Measurements from ENCODE around the gene RBM4.
"Not testable (repeated sequence)": the region's sequence is repeated elsewhere in the genome, so short reads cannot be mapped to it uniquely, and the experiment has no call there.

Gene RBM4

DNA sequence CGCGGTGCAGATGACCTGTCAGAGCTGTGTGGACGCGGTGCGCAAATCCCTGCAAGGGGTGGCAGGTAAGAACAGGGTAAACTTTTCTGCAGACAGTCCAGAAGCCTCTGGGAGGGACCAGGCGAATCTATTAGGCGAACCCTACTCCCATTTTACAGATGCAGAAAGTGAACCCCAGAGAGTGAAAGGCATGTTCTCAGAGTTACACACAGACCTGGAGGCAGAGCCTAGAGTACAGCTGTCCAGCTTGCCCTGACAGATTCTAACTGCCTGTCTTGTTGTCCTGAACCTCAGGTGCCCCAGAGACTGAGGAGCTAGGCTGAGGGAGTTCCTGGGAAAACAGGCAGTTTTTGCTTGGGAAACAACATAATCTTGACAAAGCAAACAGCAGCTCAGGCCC, 44.9 kb upstream of the RBM4 start:
- DNase-seq (ENCODE audit: low spot score), result no peak
- TF ChIP-seq, protein P1, sequence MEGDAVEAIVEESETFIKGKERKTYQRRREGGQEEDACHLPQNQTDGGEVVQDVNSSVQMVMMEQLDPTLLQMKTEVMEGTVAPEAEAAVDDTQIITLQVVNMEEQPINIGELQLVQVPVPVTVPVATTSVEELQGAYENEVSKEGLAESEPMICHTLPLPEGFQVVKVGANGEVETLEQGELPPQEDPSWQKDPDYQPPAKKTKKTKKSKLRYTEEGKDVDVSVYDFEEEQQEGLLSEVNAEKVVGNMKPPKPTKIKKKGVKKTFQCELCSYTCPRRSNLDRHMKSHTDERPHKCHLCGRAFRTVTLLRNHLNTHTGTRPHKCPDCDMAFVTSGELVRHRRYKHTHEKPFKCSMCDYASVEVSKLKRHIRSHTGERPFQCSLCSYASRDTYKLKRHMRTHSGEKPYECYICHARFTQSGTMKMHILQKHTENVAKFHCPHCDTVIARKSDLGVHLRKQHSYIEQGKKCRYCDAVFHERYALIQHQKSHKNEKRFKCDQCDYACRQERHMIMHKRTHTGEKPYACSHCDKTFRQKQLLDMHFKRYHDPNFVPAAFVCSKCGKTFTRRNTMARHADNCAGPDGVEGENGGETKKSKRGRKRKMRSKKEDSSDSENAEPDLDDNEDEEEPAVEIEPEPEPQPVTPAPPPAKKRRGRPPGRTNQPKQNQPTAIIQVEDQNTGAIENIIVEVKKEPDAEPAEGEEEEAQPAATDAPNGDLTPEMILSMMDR (IDR thresholded peaks at IDR 0.05), result no peak
- Histone ChIP-seq H3K27ac (peak overlapping the region; percentile 79 to 91), H3K4me3 (peak overlapping the region; percentile 81)

DNA sequence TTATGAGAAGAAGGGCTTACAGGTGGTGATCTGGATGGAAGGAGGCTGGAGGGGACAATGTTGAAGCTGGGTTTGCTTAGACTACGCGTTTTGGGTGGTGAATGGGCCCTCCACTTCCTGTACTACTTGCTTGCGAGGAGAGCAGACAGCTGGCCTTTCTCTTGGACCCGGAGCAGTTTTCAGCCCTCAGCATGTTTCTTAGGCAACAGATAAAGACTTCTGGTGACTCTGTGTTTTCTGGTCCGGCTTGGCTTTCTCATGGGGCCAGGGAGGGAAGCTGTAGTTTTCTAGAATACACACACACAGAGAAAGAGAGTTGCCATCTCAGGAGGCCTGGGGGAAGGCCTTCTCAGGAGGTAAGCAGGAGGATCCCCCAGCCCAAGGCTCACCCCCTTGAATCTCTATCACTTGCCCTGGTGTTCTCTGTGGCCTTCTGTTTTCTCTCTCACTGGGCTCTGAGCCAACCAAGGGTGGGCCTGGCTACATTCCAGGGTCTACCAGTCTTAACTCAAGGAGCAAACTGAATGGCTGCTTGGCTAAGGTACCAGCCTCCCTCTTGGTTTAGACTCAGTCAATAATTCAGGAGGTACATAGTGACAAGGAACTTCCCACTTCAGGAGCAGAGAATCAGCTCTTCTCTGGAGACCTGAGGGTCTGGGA, 43.1 kb upstream of the RBM4 start:
- H3K27ac ChIP-seq, result peak overlapping the region; percentile 57 to 80
- H3K4me3 ChIP-seq, result peak overlapping the region; percentile 5
- no peak for DNase-seq (ENCODE audit: low spot score)
- TF ChIP-seq, protein P1 (IDR thresholded peaks at IDR 0.05), result no peak

DNA sequence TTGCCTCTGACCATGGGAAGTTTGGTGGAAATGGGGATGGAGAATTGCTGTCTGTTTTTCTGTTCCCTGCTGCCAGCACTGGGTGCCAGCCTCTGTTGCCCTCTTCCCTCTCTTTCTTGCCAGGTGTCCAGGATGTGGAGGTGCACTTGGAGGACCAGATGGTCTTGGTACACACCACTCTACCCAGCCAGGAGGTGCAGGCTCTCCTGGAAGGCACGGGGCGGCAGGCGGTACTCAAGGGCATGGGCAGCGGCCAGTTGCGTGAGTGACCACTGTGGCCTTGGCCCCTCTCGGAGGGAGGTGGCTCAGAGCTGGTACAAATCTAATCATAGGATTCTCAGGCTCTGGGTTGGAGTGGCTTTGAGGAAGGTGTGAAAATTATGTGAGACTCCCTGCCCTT, 39.5 kb upstream of the RBM4 start:
- no peak overlapping the region for H3K4me3 ChIP-seq
- TF ChIP-seq, protein P1 (IDR thresholded peaks at IDR 0.05), result no peak
- DNase-seq (ENCODE audit: low spot score), result no peak
- H3K27ac ChIP-seq, result no peak overlapping the region

DNA sequence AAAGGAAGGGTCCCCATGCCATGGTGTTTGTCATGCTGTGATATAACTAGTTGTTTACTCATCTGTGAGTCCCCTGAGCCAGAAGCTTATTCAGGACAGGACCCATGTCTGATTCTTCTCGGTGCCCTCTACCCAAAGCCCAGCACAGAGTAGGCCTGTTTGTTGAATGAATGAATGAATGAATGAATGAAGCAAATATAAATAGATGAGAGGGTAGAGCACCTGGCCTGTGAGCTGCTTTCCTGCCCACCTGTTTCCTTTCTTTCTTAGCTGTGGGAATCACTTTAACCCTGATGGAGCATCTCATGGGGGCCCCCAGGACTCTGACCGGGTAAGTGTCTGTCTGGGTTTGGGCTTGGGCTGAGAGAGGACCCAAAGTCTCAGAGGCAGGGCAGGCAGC, 38.3 kb upstream of the RBM4 start:
- Histone ChIP-seq H3K4me3 (no peak overlapping the region), H3K27ac (peak overlapping the region in 1 of 2 donors; percentile 49)
- DNase-seq (ENCODE audit: low spot score), result no peak
- TF ChIP-seq, protein P1 (IDR thresholded peaks at IDR 0.05), result no peak

DNA sequence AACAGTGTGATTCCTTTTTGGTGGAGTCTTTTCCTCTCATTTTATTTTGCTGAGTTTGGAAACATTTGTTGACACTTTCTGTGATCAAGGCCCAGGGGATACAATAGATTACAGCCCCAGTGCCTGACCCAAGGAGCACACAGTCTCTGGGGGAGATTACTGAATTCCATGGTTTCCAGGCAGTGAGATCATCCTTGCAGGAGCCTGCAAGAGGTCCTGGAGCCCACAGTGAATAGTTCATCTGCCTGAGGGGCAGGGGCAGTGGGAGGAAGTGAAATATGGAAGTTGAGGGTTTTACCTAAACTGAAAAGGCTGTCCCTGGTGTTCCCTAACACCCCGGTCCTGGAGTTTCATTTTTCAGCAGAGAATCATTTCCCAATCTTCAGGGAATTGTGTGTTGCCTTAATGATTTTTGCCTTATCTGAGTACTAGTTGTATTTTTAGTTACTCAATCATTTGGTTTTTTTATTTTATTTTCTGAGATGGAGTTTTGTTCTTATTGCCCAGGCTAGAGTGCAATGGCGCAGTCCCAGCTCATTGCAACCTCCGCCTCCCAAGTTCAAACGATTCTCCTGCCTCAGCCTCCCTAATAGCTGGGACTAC, 37.8 kb upstream of the RBM4 start:
- TF ChIP-seq, protein P1 (IDR thresholded peaks at IDR 0.05), result no peak
- peak overlapping the region in 1 of 2 donors; percentile 49 for H3K27ac ChIP-seq

DNA sequence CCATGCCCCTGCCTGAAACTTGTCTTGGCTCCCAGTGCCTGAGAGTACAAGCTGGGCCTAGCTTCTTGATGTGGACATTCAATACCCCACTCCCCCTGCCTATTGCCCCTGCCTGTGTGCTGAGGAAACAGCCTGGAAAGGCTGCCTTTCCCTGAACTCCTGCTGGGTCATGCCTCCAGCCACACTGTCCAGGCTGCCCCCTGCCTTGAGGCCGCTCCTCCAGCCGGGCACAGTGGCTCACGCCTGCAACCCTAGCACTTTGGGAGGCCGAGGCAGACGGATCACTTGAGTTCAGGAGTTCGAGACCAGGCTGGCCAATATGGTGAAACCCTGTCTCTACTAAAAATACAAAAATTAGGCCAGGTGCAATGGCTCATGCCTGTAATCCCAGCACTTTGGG, 35.4 kb upstream of the RBM4 start:
- DNase-seq (ENCODE audit: low spot score), result no peak
- TF ChIP-seq, protein P1 (IDR thresholded peaks at IDR 0.05), result no peak
- H3K27ac ChIP-seq, result peak overlapping the region; percentile 4 to 69
- H3K4me3 ChIP-seq, result no peak overlapping the region

More for the DNA sequence above, 37.8 kb upstream of the RBM4 start:
- no peak overlapping the region for H3K4me3 ChIP-seq
- no peak for DNase-seq (ENCODE audit: low spot score)

DNA sequence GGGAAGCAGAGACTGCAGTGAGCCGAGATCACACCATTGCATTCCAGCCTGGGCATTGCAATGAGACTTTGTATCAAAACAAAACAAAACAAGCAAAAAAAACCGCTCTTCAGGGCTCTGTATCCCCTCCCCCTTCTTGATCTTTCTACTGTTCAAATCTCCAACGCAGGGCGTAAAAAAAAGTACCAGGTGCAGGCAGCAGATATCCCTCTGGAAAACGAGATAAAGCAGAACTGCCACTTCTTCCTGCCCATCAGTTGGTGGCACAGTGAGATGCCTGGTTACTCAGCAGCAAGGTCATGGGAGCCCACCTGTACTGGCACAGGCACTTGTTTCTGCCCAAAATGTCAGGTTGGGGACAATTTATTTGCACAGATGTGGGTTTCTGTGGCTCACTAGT, 34.3 kb upstream of the RBM4 start:
- no peak overlapping the region for H3K27ac ChIP-seq
- no peak for DNase-seq (ENCODE audit: low spot score)
- no peak overlapping the region for H3K4me3 ChIP-seq
- TF ChIP-seq, protein P1 (IDR thresholded peaks at IDR 0.05), result no peak

DNA sequence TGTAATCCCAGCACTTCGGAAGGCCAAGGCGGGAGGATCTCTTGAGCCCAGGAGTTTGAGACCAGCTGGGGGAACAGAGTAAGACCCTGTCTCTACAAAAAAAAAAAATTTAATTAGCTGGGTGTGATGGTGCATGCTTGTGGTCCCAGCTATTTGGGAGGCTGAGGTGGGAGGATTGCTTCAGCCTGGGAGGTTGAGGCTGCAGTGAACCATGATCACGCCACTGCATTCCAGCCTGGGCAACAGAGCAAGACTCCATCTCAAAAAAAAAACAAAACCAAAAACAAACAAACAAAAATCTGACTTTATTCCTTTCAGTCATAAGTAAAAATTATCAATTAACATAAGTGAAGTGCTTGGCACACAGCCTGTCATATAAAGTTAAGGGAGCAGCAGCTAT, 31.9 kb upstream of the RBM4 start:
- peak overlapping the region; percentile 63 to 87 for H3K27ac ChIP-seq
- not testable (repeated sequence) for H3K4me3 ChIP-seq; DNase-seq (ENCODE audit: low spot score)

All from coronary artery (tissue), 2 donors.